Mucosa of descending colon (tissue), 3 donors: Measurements from ENCODE around the gene TAOK3. TPM values are rescaled to one million over a fixed set of nuclear protein-coding genes. Genes with fewer than 3 reads are reported as not detected.
"Not testable (repeated sequence)": the region's sequence is repeated elsewhere in the genome, so short reads cannot be mapped to it uniquely, and the experiment has no call there.

Experiments
- ATAC-seq: fragments of 200-7000 bp; cut with Tn5 transposase; one replicate; pipeline ENCODE4 v1.9.1; 2020; ENCODE audit warnings: mild to moderate bottlenecking, moderate library complexity
- DNase-seq, 3 donors: peaks; one replicate each; pipeline ENCODE4 v3.0.0-alpha.2; 2020
- H3K36me3 ChIP-seq: fragments of 200-600 bp; one replicate; pipeline ENCODE4 v1.8.0; 2021; ENCODE audit warnings: low read depth, mild to moderate bottlenecking
- H3K4me1 ChIP-seq: fragments of 200-600 bp; one replicate; pipeline ENCODE4 v1.8.0; 2021; ENCODE audit warnings: low read depth, mild to moderate bottlenecking
- H3K4me3 ChIP-seq: fragments of 200-600 bp; one replicate; pipeline ENCODE4 v1.8.0; 2021; ENCODE audit warnings: mild to moderate bottlenecking
- H3K9me3 ChIP-seq: fragments of 200-600 bp; one replicate; pipeline ENCODE4 v1.8.0; 2021; ENCODE audit warnings: mild to moderate bottlenecking
- intact Hi-C, 2 donors: fragments of 100-400 bp; cut with DNase I in 1 of 2; cut with micrococcal nuclease in 1 of 2; formaldehyde crosslinking; loops; one replicate each; pipeline versions ENCODE4 v1.11.0 to v1.11.1; 2022; cut with DNase I, micrococcal nuclease
- total RNA-seq, 3 donors: library from RNA; stranded (reverse); fragmentation: NEBNext Ultra II Directional in 2 of 3; extraction: Animal tissue kit (Norgen Biotek cat#: 25700) in 2 of 3; gene quantifications; one replicate each; pipeline versions ENCODE4 v1.2.1 to v1.2.4, GENCODE V29; 2021 to 2023
- TF ChIP-seq, protein P1 (sequence below): fragments of 200-600 bp; IDR thresholded peaks from one replicate; pipeline ENCODE4 v1.8.0; 2022; ENCODE audit warnings: antibody characterized with exemption, mild to moderate bottlenecking
- donor health status: DM: no; HTN: no; CAD: no; lungs with moderate emphysema.
- donor health status: DM: no; HTN: no; CAD: no.
- donor health status: DM: no; HTN: yes; CAD: no.

TAOK3 gene
- total RNA-seq, 3 donors from 2014 or later = 49.5 to 72.3 (median 52.8) TPM

DNA sequence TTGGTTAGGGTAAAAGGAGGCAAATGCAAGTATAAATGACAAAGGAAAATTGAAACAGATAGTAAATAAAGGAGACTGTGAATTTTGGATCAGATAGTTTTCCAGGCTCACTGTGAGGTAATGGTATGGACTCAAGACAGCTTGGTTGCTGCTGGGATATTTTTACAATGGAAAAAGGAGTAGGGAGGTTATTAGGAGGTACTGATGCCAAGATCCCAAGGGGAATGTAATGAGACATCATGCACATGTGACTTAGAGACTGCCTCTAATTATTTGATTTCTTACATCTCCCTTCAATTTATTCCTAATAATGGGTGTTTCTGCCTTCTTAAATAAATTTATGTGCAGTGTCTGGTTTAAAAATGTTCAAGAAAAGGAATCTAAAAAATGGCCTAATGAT, 56.9 kb downstream of the TAOK3 start:
- Histone ChIP-seq H3K4me3 (no peak overlapping the region), H3K36me3 (no peaks in the 10 kb centered on the region), H3K9me3 (no peaks in the 10 kb centered on the region), H3K4me1 (no peaks in the 10 kb centered on the region)
- intact Hi-C loops = no loop called here
- TF ChIP-seq, protein P1, sequence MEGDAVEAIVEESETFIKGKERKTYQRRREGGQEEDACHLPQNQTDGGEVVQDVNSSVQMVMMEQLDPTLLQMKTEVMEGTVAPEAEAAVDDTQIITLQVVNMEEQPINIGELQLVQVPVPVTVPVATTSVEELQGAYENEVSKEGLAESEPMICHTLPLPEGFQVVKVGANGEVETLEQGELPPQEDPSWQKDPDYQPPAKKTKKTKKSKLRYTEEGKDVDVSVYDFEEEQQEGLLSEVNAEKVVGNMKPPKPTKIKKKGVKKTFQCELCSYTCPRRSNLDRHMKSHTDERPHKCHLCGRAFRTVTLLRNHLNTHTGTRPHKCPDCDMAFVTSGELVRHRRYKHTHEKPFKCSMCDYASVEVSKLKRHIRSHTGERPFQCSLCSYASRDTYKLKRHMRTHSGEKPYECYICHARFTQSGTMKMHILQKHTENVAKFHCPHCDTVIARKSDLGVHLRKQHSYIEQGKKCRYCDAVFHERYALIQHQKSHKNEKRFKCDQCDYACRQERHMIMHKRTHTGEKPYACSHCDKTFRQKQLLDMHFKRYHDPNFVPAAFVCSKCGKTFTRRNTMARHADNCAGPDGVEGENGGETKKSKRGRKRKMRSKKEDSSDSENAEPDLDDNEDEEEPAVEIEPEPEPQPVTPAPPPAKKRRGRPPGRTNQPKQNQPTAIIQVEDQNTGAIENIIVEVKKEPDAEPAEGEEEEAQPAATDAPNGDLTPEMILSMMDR = no peak
- ATAC-seq (no peak), DNase-seq (no peak)

DNA sequence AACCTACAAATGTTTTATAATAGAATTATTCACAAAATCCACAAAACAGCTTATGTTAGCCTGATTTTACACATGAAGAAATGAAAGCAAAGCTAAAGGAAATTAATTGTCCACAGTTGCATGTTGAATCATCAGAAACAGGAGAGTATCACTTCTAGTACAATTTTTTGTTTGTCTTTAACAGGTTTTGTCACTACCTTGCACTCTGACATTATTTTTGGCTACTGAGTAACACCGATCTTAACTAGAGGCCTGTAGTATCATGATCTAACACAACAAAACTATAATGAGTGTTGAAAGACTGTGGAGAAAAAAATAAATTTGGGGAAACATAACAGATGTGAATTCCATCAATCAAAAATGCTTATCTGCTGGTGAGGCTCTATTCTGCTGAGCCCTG, 60.1 kb downstream of the TAOK3 start:
- no peak for ATAC-seq
- DNase-seq = no peak
- TF ChIP-seq, protein P1 = no peak
- Histone ChIP-seq H3K4me1 (no peaks in the 10 kb centered on the region), H3K4me3 (no peak overlapping the region), H3K36me3 (no peaks in the 10 kb centered on the region), H3K9me3 (no peaks in the 10 kb centered on the region)
- intact Hi-C loops = no loop called here

- ATAC-seq = no peak
- intact Hi-C loops = no loop called here
- no peak overlapping the region for H3K4me3 ChIP-seq
- no peak for DNase-seq
- no peaks in the 10 kb centered on the region for H3K9me3 ChIP-seq
- TF ChIP-seq, protein P1 = no peak
- no peaks in the 10 kb centered on the region for H3K36me3 ChIP-seq
- H3K4me1 ChIP-seq = no peaks in the 10 kb centered on the region
Observed at GRCh38 chr12:118311666-118312065, 61.0 kb downstream of the TAOK3 start.

DNA sequence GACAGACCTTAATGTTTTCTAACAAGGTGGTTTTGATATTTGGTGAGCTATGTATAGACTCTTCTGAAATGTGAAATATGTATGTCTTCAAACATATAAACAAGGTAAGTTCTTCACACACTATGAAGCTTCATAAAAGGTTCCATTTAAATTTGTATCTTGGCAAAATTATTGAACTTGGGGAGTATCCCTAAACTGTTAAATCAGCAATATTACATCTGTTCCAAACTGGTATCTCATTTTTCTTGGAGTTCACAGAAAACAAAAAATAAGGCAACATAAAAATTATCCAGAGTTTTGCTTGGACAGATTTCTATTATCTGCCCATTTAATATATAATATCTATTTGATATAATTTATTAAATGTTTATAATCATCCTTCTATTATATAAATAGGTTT, 62.4 kb downstream of the TAOK3 start:
- no peaks in the 10 kb centered on the region for H3K36me3 ChIP-seq

DNA sequence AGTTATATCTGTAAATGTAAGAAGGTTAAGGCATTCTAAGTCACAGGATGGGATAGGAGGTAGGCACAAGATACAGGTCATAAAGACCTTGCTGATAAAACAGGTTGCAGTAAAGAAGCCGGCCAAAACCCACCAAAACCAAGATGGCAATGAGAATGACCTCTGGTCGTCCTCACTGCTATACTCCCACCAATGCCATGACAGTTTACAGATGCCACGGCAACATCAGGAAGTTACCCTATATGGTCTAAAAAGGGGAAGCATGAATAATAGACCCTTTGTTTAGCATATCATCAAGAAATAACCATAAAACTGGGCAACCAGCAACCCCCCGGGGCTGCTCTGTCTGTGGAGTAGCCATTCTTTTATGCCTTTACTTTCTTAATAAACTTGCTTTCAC, 64.7 kb downstream of the TAOK3 start:
- not testable (repeated sequence) for DNase-seq, ATAC-seq

More for the DNA sequence above, 62.4 kb downstream of the TAOK3 start:
- no peaks in the 10 kb centered on the region for H3K4me1 ChIP-seq
- no peaks in the 10 kb centered on the region for H3K9me3 ChIP-seq
- ATAC-seq (no peak), DNase-seq (no peak)
- TF ChIP-seq, protein P1 = no peak
- intact Hi-C loops = no loop called here
- no peak overlapping the region for H3K4me3 ChIP-seq

GRCh38 chr12:118307069-118307954, 65.4 kb downstream of the TAOK3 start:
- Histone ChIP-seq H3K36me3 (no peaks in the 10 kb centered on the region), H3K4me1 (no peaks in the 10 kb centered on the region), H3K4me3 (no peak overlapping the region), H3K9me3 (no peaks in the 10 kb centered on the region)
- DNase-seq (no peak), ATAC-seq (peak; percentile 29)
- intact Hi-C loops = no loop called here
- TF ChIP-seq, protein P1 = no peak

More for the DNA sequence above, 64.7 kb downstream of the TAOK3 start:
- H3K4me1 ChIP-seq, H3K9me3 ChIP-seq, intact Hi-C loops, H3K36me3 ChIP-seq, H3K4me3 ChIP-seq: not testable (repeated sequence)
